Breast epithelium (tissue), 3 donors: ENCODE data around the gene MTSS2.

ENCODE experiments used
- POLR2A ChIP-seq: fragments of 450-650 bp; IDR thresholded peaks from one replicate; pipeline ENCODE4 v1.6.1; 2016; ENCODE audit warnings: antibody characterized with exemption, mild to moderate bottlenecking, moderate library complexity
- TF ChIP-seq, protein P1 (sequence below), 3 donors: fragments of 450-650 bp; IDR thresholded peaks; one replicate each; pipeline ENCODE4 v1.5.1; 2016 to 2017; ENCODE audit warnings: antibody characterized with exemption in 3 of 3, mild to moderate bottlenecking in 3 of 3, moderate library complexity in 3 of 3

DNA sequence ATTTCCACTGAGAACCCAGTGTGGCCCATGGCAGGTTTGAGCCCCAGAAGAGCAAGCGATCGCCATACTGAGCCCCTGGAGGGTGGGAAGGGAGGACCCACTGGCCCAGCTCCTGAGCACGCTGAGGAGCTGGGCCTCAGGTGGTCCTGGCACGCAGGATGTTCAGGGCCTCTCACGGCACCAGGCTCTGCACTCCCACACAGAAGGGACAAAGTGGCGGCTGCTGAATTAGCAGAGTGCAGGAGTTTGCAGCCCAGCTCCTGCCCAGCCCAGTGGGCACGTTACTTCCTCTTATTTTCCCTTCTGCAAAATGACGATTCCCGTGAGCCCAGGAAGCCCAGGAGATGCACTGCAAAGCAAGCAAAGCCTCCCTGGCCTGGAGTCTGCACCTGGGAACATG is 42.3 kb upstream of the MTSS2 start:
- TF ChIP-seq POLR2A, result no peak
- TF ChIP-seq, protein P1, sequence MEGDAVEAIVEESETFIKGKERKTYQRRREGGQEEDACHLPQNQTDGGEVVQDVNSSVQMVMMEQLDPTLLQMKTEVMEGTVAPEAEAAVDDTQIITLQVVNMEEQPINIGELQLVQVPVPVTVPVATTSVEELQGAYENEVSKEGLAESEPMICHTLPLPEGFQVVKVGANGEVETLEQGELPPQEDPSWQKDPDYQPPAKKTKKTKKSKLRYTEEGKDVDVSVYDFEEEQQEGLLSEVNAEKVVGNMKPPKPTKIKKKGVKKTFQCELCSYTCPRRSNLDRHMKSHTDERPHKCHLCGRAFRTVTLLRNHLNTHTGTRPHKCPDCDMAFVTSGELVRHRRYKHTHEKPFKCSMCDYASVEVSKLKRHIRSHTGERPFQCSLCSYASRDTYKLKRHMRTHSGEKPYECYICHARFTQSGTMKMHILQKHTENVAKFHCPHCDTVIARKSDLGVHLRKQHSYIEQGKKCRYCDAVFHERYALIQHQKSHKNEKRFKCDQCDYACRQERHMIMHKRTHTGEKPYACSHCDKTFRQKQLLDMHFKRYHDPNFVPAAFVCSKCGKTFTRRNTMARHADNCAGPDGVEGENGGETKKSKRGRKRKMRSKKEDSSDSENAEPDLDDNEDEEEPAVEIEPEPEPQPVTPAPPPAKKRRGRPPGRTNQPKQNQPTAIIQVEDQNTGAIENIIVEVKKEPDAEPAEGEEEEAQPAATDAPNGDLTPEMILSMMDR (IDR thresholded peaks at IDR 0.05), result no peak
